ENCODE measurements around the gene SPANXN5.
"Not testable (repeated sequence)": the region's sequence is repeated elsewhere in the genome, so short reads cannot be mapped to it uniquely, and the experiment has no call there.

Gene SPANXN5, protein sequence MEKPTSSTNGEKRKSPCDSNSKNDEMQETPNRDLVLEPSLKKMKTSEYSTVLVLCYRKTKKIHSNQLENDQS

GRCh38 chrX:52797327-52797726 is at the start of gene SPANXN5:
Gene SPANXN5 (minus strand): TSS chrX:52797427. CDS start chrX:52797348, 79 bp downstream.
- CTCF ChIA-PET; POLR2A ChIA-PET; DNase-seq (ENCODE audit: low read depth, low spot score); H3K4me3 ChIP-seq (ENCODE audit: low read depth, low read length): not testable (repeated sequence)

- CTCF ChIA-PET; POLR2A ChIA-PET; DNase-seq (ENCODE audit: low read depth, low spot score); H3K4me3 ChIP-seq (ENCODE audit: low read depth, low read length): not testable (repeated sequence)
These were observed 46.4 kb upstream of the SPANXN5 start for GRCh38 chrX:52843619-52844018.

- TF ChIP-seq, protein P1, sequence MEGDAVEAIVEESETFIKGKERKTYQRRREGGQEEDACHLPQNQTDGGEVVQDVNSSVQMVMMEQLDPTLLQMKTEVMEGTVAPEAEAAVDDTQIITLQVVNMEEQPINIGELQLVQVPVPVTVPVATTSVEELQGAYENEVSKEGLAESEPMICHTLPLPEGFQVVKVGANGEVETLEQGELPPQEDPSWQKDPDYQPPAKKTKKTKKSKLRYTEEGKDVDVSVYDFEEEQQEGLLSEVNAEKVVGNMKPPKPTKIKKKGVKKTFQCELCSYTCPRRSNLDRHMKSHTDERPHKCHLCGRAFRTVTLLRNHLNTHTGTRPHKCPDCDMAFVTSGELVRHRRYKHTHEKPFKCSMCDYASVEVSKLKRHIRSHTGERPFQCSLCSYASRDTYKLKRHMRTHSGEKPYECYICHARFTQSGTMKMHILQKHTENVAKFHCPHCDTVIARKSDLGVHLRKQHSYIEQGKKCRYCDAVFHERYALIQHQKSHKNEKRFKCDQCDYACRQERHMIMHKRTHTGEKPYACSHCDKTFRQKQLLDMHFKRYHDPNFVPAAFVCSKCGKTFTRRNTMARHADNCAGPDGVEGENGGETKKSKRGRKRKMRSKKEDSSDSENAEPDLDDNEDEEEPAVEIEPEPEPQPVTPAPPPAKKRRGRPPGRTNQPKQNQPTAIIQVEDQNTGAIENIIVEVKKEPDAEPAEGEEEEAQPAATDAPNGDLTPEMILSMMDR (IDR thresholded peaks at IDR 0.05; ENCODE audit: insufficient read depth, low read length, missing control alignments): no peak
- H3K4me3 ChIP-seq (ENCODE audit: low read depth, low read length): no peak overlapping the region
- ChIA-PET POLR2A (no interaction called here), CTCF (no interaction called here)
- no peak for DNase-seq (ENCODE audit: low read depth, low spot score)
These were observed 41.9 kb upstream of the SPANXN5 start for GRCh38 chrX:52839137-52839536.

- ChIA-PET POLR2A (no interaction called here), CTCF (no interaction called here)
- no peak for DNase-seq (ENCODE audit: low read depth, low spot score)
- TF ChIP-seq, protein P1 (IDR thresholded peaks at IDR 0.05; ENCODE audit: insufficient read depth, low read length, missing control alignments): no peak
- H3K4me3 ChIP-seq (ENCODE audit: low read depth, low read length): no peak overlapping the region
These were observed 33.3 kb upstream of the SPANXN5 start for GRCh38 chrX:52830551-52830950.

- POLR2A ChIA-PET: no interaction called here
- DNase-seq (ENCODE audit: low read depth, low spot score): no peak
- no peak overlapping the region for H3K4me3 ChIP-seq (ENCODE audit: low read depth, low read length)
- CTCF ChIA-PET: no interaction called here
- TF ChIP-seq, protein P1 (IDR thresholded peaks at IDR 0.05; ENCODE audit: insufficient read depth, low read length, missing control alignments): no peak
These were observed 27.4 kb upstream of the SPANXN5 start for GRCh38 chrX:52824608-52825007.

GRCh38 chrX:52821079-52821760 is 24.0 kb upstream of the SPANXN5 start:
- ChIA-PET POLR2A (no interaction called here), CTCF (no interaction called here)
- no peak overlapping the region for H3K4me3 ChIP-seq (ENCODE audit: low read depth, low read length)
- DNase-seq (ENCODE audit: low read depth, low spot score): no peak
- TF ChIP-seq, protein P1 (IDR thresholded peaks at IDR 0.05; ENCODE audit: insufficient read depth, low read length, missing control alignments): no peak

DNA sequence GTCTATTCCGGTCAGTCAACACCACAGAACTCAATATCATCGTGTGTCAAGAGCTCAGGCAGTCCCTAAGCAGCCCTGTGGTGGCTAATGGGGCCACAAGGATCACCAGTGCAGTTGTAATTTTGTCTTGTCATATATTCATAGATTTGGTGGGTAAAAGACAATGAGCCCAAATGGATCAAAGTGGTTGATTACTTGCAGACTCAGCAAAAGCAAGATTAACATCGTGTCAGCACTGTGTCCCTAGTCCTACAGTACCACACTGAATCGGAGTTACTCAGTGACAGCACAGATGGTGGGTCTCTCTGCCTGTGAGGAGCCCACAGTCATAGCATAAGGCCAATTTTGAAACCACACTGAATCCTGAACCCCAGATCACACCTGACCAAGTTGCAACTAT is 22.6 kb upstream of the SPANXN5 start:
- no peak for DNase-seq (ENCODE audit: low read depth, low spot score)
- CTCF ChIA-PET: no interaction called here
- H3K4me3 ChIP-seq (ENCODE audit: low read depth, low read length): no peak overlapping the region
- TF ChIP-seq, protein P1 (IDR thresholded peaks at IDR 0.05; ENCODE audit: insufficient read depth, low read length, missing control alignments): no peak
- POLR2A ChIA-PET: no interaction called here
